PFSK-1 (cell line): Measurements from ENCODE around the gene FBXL16.

Experiments
- FOXP2 ChIP-seq: optimal IDR thresholded peaks from 2 replicates; pipeline ENCODE3; 2011; ENCODE audit warnings: borderline replicate concordance, control low read depth, inconsistent platforms; ENCODE audit not compliant: insufficient read depth; ENCODE audit errors: extremely low read length, extremely low read depth
- POLR2AphosphoS5 ChIP-seq: IDR thresholded peaks from 2 replicates; pipeline ENCODE4 v1.6.1; 2012; ENCODE audit warnings: low read depth, mild to moderate bottlenecking, control low read depth, low read length, moderate library complexity
- SIN3A ChIP-seq: IDR thresholded peaks from 2 replicates; pipeline ENCODE4 v1.6.1; 2012; ENCODE audit warnings: mild to moderate bottlenecking, low read length, moderate library complexity, borderline replicate concordance; ENCODE audit not compliant: insufficient read depth
- TAF1 ChIP-seq: IDR thresholded peaks from 2 replicates; pipeline ENCODE4 v1.6.1; 2012; ENCODE audit warnings: low read length, control low read depth, borderline replicate concordance; ENCODE audit not compliant: insufficient read depth

- TF ChIP-seq FOXP2 (no peak), POLR2AphosphoS5 (no peak), SIN3A (no peak), TAF1 (no peak)
Measured at GRCh38 chr16:652454-653305, 52.9 kb downstream of the FBXL16 start.
